ENCODE data around the gene DCAF5.

DNA sequence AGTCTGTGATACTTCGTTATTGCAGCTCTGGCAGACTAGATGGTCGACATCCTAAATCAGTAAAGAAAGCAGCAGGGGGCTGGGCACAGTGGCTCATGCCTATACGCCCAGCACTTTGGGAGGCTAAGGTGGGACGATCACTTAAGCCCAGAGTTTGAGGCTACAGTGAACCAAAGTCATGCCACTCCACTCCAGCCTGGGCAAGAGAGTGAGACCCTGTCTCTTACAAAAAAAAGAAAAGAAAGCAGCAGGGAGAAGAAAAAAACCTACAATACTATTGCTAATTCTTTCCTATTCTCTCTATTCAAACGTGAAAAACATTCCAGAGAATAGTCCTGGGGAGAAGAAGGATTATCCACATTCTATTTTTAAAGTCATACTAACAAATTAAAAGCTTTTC lies 79.5 kb downstream of the DCAF5 start:
- TF ChIP-seq, protein P1, sequence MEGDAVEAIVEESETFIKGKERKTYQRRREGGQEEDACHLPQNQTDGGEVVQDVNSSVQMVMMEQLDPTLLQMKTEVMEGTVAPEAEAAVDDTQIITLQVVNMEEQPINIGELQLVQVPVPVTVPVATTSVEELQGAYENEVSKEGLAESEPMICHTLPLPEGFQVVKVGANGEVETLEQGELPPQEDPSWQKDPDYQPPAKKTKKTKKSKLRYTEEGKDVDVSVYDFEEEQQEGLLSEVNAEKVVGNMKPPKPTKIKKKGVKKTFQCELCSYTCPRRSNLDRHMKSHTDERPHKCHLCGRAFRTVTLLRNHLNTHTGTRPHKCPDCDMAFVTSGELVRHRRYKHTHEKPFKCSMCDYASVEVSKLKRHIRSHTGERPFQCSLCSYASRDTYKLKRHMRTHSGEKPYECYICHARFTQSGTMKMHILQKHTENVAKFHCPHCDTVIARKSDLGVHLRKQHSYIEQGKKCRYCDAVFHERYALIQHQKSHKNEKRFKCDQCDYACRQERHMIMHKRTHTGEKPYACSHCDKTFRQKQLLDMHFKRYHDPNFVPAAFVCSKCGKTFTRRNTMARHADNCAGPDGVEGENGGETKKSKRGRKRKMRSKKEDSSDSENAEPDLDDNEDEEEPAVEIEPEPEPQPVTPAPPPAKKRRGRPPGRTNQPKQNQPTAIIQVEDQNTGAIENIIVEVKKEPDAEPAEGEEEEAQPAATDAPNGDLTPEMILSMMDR (conservative IDR thresholded peaks at IDR 0.05; ENCODE audit: low read depth, low read length), result no peak
- no peak for TF ChIP-seq EZH2 (IDR thresholded peaks at IDR 0.05; ENCODE audit: borderline replicate concordance, low read depth, low read length, poor library complexity, severe bottlenecking)

All from A673 (cell line).